C4-2B (cell line): ENCODE results near the gene CXCL13.
"Not testable (repeated sequence)": the region's sequence is repeated elsewhere in the genome, so short reads cannot be mapped to it uniquely, and the experiment has no call there.

Experiments
- H3K27ac ChIP-seq: fragments of 450-650 bp; 2 replicates; pipeline ENCODE4 v1.5.1; 2017
- ZFX ChIP-seq: fragments of 450-650 bp; IDR thresholded peaks from 2 replicates; pipeline ENCODE4 v1.6.1; 2017
- TF ChIP-seq, protein P1 (sequence below): fragments of 450-650 bp; conservative IDR thresholded peaks from 2 replicates; pipeline ENCODE4 v1.5.1; 2017; ENCODE audit warnings: mild to moderate bottlenecking

CXCL13 gene

DNA sequence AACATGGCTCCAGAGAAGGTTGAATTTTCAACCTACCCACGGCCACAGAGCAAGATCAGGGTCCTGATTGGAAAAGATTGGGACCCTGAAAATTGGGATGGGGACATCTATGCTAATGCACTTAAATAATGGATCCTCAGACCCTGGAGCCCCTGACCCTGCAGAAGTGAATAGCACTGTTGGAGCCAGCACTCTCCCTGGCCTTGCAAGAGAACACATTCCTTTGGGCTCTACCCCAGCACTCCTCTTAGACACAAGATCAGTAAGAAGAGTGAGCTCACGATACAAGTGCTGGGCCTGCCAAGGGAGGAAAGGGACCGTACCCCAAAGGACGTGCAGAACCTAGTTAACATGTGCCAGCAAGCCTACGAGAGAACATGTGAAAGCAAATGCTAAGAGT is 19.9 kb downstream of the CXCL13 start:
- H3K27ac ChIP-seq = no peak overlapping the region
- TF ChIP-seq, protein P1, sequence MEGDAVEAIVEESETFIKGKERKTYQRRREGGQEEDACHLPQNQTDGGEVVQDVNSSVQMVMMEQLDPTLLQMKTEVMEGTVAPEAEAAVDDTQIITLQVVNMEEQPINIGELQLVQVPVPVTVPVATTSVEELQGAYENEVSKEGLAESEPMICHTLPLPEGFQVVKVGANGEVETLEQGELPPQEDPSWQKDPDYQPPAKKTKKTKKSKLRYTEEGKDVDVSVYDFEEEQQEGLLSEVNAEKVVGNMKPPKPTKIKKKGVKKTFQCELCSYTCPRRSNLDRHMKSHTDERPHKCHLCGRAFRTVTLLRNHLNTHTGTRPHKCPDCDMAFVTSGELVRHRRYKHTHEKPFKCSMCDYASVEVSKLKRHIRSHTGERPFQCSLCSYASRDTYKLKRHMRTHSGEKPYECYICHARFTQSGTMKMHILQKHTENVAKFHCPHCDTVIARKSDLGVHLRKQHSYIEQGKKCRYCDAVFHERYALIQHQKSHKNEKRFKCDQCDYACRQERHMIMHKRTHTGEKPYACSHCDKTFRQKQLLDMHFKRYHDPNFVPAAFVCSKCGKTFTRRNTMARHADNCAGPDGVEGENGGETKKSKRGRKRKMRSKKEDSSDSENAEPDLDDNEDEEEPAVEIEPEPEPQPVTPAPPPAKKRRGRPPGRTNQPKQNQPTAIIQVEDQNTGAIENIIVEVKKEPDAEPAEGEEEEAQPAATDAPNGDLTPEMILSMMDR = no peak

DNA sequence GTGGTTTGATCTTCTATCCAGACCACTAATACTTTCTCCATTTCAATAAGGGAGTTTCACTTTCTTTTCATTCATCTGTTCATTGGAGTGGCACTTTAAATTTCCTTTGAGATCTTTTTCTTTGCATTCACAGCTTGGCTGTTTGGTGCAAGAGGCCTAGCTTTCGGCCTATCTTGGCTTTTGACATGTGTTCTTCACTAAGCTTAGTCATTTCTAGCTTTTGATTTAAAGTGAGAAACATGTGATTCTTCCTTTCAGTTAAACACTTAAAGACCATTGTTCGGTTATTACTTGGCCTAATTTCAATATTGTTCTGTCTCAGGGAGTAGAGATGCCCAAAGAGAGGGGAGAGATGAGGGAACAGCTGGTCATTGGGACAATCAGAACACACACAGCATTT is 24.3 kb downstream of the CXCL13 start:
- TF ChIP-seq, protein P1 = no peak
- TF ChIP-seq ZFX = no peak
- H3K27ac ChIP-seq = no peak overlapping the region

DNA sequence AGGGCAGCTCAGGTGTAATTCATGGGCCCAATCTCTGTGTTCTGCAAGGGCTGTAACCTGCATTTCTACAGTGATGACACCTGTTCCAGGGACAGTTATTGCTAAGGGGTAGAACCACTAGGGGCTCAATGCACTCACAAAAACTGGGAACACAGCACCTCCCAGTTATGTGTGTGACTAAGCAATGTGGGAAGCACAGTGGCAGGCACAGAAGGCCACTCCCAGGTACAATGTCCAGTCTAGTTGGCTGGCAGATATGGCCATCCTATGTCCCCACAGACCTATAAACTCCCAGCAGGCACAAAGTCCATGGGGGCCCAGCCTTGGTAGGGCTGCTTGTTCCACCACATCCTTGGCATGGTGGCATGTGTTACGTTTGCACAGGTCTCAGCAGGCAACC is 25.7 kb downstream of the CXCL13 start:
- TF ChIP-seq, protein P1 = no peak
- TF ChIP-seq ZFX = no peak
- no peak overlapping the region for H3K27ac ChIP-seq

DNA sequence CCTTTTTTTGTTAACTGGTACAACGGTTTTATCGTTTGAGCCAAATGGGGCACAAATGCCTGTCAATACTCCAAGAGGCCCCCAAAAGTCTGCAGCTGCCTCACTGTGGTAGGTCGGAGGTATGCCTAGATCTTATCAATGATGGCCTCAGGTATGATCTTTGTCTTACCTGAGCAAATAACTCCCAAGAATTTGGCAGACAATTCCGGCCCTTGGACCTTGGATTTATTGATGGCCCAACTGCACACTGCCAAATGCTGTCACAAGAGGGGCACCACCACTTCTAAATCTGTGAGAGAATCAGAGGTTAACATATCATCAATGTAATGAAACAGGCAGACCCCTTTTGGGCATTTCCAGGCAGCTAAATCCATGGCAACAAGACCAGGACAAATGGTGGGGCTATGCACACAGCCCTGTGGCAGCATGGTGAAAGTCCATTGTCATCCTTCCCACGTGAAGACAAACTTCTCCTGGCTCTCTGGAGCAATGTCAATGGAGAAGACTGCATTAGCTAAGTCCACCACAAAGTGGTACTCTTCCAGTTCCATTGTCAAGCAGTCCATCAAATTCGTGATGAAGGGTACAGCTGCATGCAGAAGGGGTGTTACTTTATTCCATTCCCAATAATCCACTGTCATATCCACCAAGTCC is 28.6 kb downstream of the CXCL13 start:
- no peak for TF ChIP-seq ZFX
- TF ChIP-seq, protein P1 = no peak
- no peak overlapping the region for H3K27ac ChIP-seq

DNA sequence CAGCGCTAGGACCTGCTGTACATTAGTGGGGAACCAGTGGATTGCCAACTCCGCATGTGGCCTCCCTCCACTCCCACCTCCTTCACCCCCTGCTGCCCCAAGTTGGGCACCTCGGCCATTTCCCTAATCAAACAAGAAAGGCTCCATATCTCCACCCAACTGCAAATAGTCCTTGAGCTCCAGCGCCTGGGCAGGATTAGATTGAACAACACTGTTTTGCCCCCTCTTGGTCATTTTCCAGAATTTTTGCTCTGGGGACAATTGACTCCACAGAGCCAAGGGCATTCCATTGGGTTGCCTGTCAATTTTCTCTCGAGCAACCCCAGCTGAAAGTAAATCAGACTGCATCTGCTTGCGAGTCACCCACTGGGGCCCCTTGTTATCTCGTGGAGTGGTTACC is 29.6 kb downstream of the CXCL13 start:
- no peak overlapping the region for H3K27ac ChIP-seq
- no peak for TF ChIP-seq ZFX
- TF ChIP-seq, protein P1 = no peak

DNA sequence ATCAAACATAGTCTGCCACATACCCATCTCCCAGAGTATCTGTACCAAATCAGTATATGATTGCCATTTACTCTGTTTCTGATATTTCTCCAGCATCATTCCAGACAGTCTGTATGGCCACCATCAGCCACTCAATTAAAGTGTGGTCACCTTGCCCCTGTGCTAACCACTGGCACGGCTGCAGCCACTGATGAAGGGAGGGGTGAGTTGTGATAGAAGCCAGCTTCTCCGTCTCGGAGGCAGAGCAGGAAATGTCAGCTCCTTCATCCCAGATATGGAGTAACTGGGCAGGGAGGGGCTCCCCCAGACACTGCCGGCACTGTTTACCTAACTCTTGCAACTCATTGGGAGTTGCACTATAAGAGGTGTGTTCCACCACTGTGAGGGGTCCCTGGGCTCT is 30.3 kb downstream of the CXCL13 start:
- TF ChIP-seq, protein P1 = no peak
- TF ChIP-seq ZFX = no peak
- H3K27ac ChIP-seq = no peak overlapping the region

DNA sequence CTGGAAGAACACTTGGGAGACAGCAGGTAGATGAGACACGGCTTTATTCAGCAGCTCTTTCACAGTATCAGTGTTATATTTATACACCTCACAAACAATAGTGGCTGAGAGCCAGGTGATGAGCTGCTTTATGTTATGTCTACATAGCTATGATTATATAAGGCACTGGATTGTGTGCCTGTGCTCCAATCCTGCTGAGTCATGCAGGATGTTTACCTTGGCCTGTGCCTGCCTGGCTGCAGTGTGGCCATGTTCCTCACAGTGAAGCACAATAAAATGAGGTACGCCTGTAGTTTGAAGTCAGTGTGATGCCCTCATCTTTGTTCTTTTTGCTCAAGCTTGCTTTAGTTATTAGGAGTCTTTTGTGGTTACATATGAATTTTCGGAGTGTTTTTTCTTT is 31.3 kb downstream of the CXCL13 start:
- no peak for TF ChIP-seq ZFX
- TF ChIP-seq, protein P1 = no peak
- H3K27ac ChIP-seq = no peak overlapping the region

DNA sequence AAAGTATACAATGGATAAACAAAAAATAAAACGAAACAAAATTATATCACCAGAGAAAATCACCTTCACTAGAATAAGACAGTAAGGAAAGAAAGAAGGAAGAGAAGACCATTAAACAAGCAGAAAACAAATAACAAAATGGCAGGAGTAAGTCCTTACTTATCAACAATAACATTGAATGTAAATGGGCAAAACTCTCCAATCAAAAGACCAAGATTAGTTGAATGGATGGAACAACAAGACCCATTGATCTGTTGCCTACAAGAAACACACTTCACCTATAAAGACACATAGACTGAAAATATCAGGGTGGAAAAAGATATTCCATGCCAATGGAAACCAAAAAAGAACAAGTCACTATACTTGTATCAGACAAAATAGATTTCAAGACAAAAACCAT is 38.4 kb downstream of the CXCL13 start:
- H3K27ac ChIP-seq = not testable (repeated sequence)
